HepG2 (cell line): ENCODE measurements around the gene VAX1. TPM values are rescaled to one million over a fixed set of nuclear protein-coding genes. Genes with fewer than 3 reads are reported as not detected.

ENCODE experiments used
- ATRX ChIP-seq: sonication (generic); formaldehyde crosslinking; IDR thresholded peaks from 2 replicates; pipeline ENCODE4 v1.4.0; 2020; ENCODE audit warnings: missing genetic modification reagents, borderline replicate concordance
- ETV5 ChIP-seq: IDR thresholded peaks from 2 replicates; pipeline ENCODE4 v1.6.1; 2018; ENCODE audit warnings: missing biosample characterization, missing genetic modification reagents, inconsistent platforms, borderline replicate concordance
- FOXA1 ChIP-seq, 2 experiments: fragments of 450-650 bp in 1 of 2; sonication (generic) in 1 of 2; formaldehyde crosslinking in 1 of 2; IDR thresholded peaks; 2 replicates each; pipeline versions ENCODE4 v1.4.0 to v1.6.1; 2016 to 2020; ENCODE audit warnings: missing genetic modification reagents in 1 of 2
- HOXA5 ChIP-seq: sonication (generic); formaldehyde crosslinking; IDR thresholded peaks from 2 replicates; pipeline ENCODE4 v1.4.0; 2020; ENCODE audit warnings: missing genetic modification reagents
- ISX ChIP-seq: sonication (generic); formaldehyde crosslinking; conservative IDR thresholded peaks from 2 replicates; pipeline ENCODE4 v1.5.0; 2020; ENCODE audit warnings: missing genetic modification reagents
- KMT2A ChIP-seq: sonication (generic); formaldehyde crosslinking; IDR thresholded peaks from 2 replicates; pipeline ENCODE4 v1.4.0; 2020; ENCODE audit warnings: missing genetic modification reagents
- LCORL ChIP-seq, 2 experiments: fragments of 450-650 bp in 1 of 2; sonication (generic) in 1 of 2; formaldehyde crosslinking in 1 of 2; IDR thresholded peaks; 2 replicates each; pipeline versions ENCODE4 v1.5.0 to v1.6.1; 2017 to 2020; ENCODE audit warnings: antibody characterized with exemption in 1 of 2, missing genetic modification reagents in 1 of 2
- MED1 ChIP-seq: sonication (generic); formaldehyde crosslinking; IDR thresholded peaks from 2 replicates; pipeline ENCODE4 v1.4.0; 2020; ENCODE audit warnings: missing genetic modification reagents
- MEIS1 ChIP-seq: sonication (generic); formaldehyde crosslinking; IDR thresholded peaks from 2 replicates; pipeline ENCODE4 v1.9.0; 2021; ENCODE audit warnings: mild to moderate bottlenecking, missing genetic modification reagents, moderate library complexity, borderline replicate concordance
- MXI1 ChIP-seq: IDR thresholded peaks from 3 replicates; pipeline ENCODE4 v1.6.1; 2012; ENCODE audit warnings: low read depth, low read length, inconsistent platforms, borderline replicate concordance
- MZF1 ChIP-seq: sonication (generic); formaldehyde crosslinking; IDR thresholded peaks from 2 replicates; pipeline ENCODE4 v1.8.1; 2023; ENCODE audit warnings: mild to moderate bottlenecking, missing genetic modification reagents, borderline replicate concordance
- NFE2L1 ChIP-seq: sonication (generic); formaldehyde crosslinking; IDR thresholded peaks from 2 replicates; pipeline ENCODE4 v1.4.0; 2020; ENCODE audit warnings: missing genetic modification reagents, mild to moderate bottlenecking, borderline replicate concordance
- PREB ChIP-seq: sonication (generic); formaldehyde crosslinking; IDR thresholded peaks from 2 replicates; pipeline ENCODE4 v1.4.0; 2020; ENCODE audit warnings: missing genetic modification reagents
- SP5 ChIP-seq: IDR thresholded peaks from 2 replicates; pipeline ENCODE4 v1.6.1; 2016; ENCODE audit warnings: low read depth, borderline replicate concordance
- SRSF4 ChIP-seq: fragments of 200-400 bp; formaldehyde crosslinking; IDR thresholded peaks from one replicate; pipeline ENCODE4 v1.6.1; 2018; ENCODE audit warnings: mild to moderate bottlenecking, low read depth, low read length, moderate library complexity; ENCODE audit not compliant: poor library complexity, severe bottlenecking
- YY1 ChIP-seq: IDR thresholded peaks from 2 replicates; pipeline ENCODE4 v1.6.1; 2011; ENCODE audit warnings: low read length, low read depth, moderate library complexity, mild to moderate bottlenecking; ENCODE audit not compliant: insufficient read depth, insufficient replicate concordance
- ZBTB10 ChIP-seq: sonication (generic); formaldehyde crosslinking; IDR thresholded peaks from 2 replicates; pipeline ENCODE4 v1.4.0; 2020; ENCODE audit warnings: missing genetic modification reagents, borderline replicate concordance
- ZFYVE20 ChIP-seq: sonication (generic); formaldehyde crosslinking; IDR thresholded peaks from 2 replicates; pipeline ENCODE4 v1.8.0; 2023; ENCODE audit warnings: low read depth, mild to moderate bottlenecking, moderate library complexity, missing genetic modification reagents, borderline replicate concordance
- ZMYM3 ChIP-seq: sonication (generic); formaldehyde crosslinking; IDR thresholded peaks from 2 replicates; pipeline ENCODE4 v1.5.1; 2020; ENCODE audit warnings: mild to moderate bottlenecking, missing genetic modification reagents
- ZNF224 ChIP-seq: sonication (generic); formaldehyde crosslinking; IDR thresholded peaks from 2 replicates; pipeline ENCODE4 v1.5.0; 2020; ENCODE audit warnings: mild to moderate bottlenecking, missing genetic modification reagents
- ZNF274 ChIP-seq: sonication (generic); formaldehyde crosslinking; IDR thresholded peaks from 2 replicates; pipeline ENCODE4 v1.5.1; 2020; ENCODE audit warnings: mild to moderate bottlenecking, missing genetic modification reagents
- ZNF550 ChIP-seq: sonication (generic); formaldehyde crosslinking; IDR thresholded peaks from 2 replicates; pipeline ENCODE4 v1.4.0; 2020; ENCODE audit warnings: mild to moderate bottlenecking, missing genetic modification reagents, borderline replicate concordance
- ZNF614 ChIP-seq: IDR thresholded peaks from 2 replicates; pipeline ENCODE4 v1.6.1; 2018; ENCODE audit warnings: missing biosample characterization, missing genetic modification reagents, inconsistent platforms, borderline replicate concordance
- ZNF761 ChIP-seq: sonication (generic); formaldehyde crosslinking; conservative IDR thresholded peaks from 2 replicates; pipeline ENCODE4 v1.4.0; 2020; ENCODE audit warnings: mild to moderate bottlenecking, missing genetic modification reagents
- polyA plus RNA-seq, 8 experiments: library from polyadenylated mRNA; depleted of rRNA in 3 of 8; stranded (reverse) in 7 of 8; unstranded in 1 of 8; fragments of >200 nt; fragmentation: Illumina TruSeq in 4 of 8; extraction: Trizol in 4 of 8; gene quantifications; 2 replicates each; pipeline versions ENCODE4 v1.2.1 to v1.2.3, GENCODE V29; 2011 to 2016; ENCODE audit warnings: low read depth in 4 of 8, missing spikeins in 1 of 8, mixed read lengths in 1 of 8; ENCODE audit not compliant: insufficient read depth in 1 of 8
- total RNA-seq, 5 experiments: library from RNA; depleted of rRNA; stranded (reverse); fragments of >200 nt; fragmentation: Illumina TruSeq; extraction: Trizol; gene quantifications; 2 replicates each; pipeline ENCODE4 v1.2.3, GENCODE V29; 2016; ENCODE audit warnings: low read depth in 1 of 5

VAX1 gene
- total and polyA plus RNA-seq, 2 of the 13 experiments (the other 11 are each of a cell fraction or from before 2014, with no cell fraction given) = not detected

GRCh38 chr10:117167789-117168674, 30.0 kb upstream of the VAX1 start (continued):
- TF ChIP-seq MZF1 (CRISPR knock-in tag) = no peak
- TF ChIP-seq MXI1 = no peak
- no peak for TF ChIP-seq SP5 (CRISPR knock-in tag)
- TF ChIP-seq ZMYM3 = no peak
- TF ChIP-seq FOXA1 (IDR thresholded peaks at IDR 0.05) = no peak
- TF ChIP-seq FOXA1 (CRISPR knock-in tag; IDR thresholded peaks at IDR 0.05) = no peak
- no peak for TF ChIP-seq LCORL (IDR thresholded peaks at IDR 0.05)
- TF ChIP-seq LCORL (CRISPR knock-in tag; IDR thresholded peaks at IDR 0.05) = 0 out of 2 replicates have a peak, but pooled peaks have one; percentile 48
- TF ChIP-seq ZNF550 (CRISPR knock-in tag) = no peak
- TF ChIP-seq ZNF614 = no peak
- no peak for TF ChIP-seq ATRX (CRISPR knock-in tag)
- no peak for TF ChIP-seq ETV5 (CRISPR knock-in tag)
- peak; percentile 46 for TF ChIP-seq YY1
- TF ChIP-seq MED1 (CRISPR knock-in tag) = no peak
- TF ChIP-seq HOXA5 (CRISPR knock-in tag) = 0 out of 2 replicates have a peak, but pooled peaks have one; percentile 44
- no peak for TF ChIP-seq MEIS1 (CRISPR knock-in tag)
- no peak for TF ChIP-seq ZFYVE20 (CRISPR knock-in tag)
- peak; percentile 81; the same call in 1 of the 2 replicates for TF ChIP-seq ZBTB10 (CRISPR knock-in tag)
- no peak for TF ChIP-seq ZNF761 (CRISPR knock-in tag)
- TF ChIP-seq PREB (CRISPR knock-in tag) = no peak
- peak; percentile 45; the same call in 1 of the 2 replicates for TF ChIP-seq NFE2L1 (CRISPR knock-in tag)
- 0 out of 2 replicates have a peak, but pooled peaks have one; percentile 63 for TF ChIP-seq ZNF224 (CRISPR knock-in tag)
- TF ChIP-seq KMT2A = no peak
- TF ChIP-seq ISX (CRISPR knock-in tag) = no peak
- TF ChIP-seq SRSF4 = no peak
- 0 out of 2 replicates have a peak, but pooled peaks have one; percentile 54 for TF ChIP-seq ZNF274 (CRISPR knock-in tag)
